ENCODE results near the gene TSPAN14. TPM values are rescaled to one million over a fixed set of nuclear protein-coding genes. Genes with fewer than 3 reads are reported as not detected.

Gene TSPAN14
- total and polyA plus RNA-seq, 2 of the 13 experiments (the other 11 are each of a cell fraction or from before 2014, with no cell fraction given): 24.1 to 80.6 TPM

DNA sequence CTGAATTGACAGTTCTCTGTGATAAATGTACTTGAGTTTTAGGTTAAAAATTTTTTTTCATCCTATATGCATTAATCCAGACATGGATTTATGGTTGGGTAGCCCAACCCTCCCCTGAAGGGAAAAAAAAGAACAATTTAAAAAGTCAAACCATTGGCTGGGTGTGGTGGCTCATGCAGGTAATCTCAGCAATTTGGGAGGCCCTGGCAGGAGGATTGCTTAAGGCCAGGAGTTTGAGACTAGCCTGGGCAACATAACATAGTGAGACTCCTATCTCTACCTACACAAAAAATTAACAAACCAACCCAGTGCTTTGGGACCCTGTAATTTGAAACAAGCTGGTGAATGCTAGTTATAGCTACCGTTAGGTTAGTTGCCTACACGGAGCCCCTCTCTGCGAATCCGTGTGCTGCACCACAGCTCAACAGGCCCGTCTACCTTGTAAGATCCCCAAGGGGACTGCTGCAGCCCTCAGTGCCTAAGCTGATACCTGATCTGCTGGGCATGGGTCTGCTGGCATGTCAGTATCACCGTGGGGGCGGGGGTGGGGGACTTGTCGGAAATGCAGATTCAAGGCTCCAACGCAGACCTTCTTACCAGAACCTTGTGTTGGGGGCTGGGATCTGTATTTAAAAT is 32.8 kb downstream of the TSPAN14 start:
- peaks cover 11 to 30% of the 10 kb centered on the region in 2 experiments; a peak in 4 of 5 replicates for H3K36me3 ChIP-seq (replicated peaks in 1 of 2; ENCODE audit: control insufficient read depth in 1 of 2, insufficient read depth in 2 of 2, low read length in 2 of 2)
- DNase-seq (ENCODE audit: low spot score) (no peak), FAIRE-seq (no peak), ATAC-seq (no peak)
- ChIA-PET CTCF (ENCODE audit: low intra/inter-chr PET ratio, low total read pairs) (no interaction called here), POLR2A (interaction anchor here (1.0 to 1.3 kb wide), 2 partner anchors 12 to 34 kb away, joined by 3 read pairs; no protein-coding TSS in a partner anchor)
- H2AFZ ChIP-seq (ENCODE audit: low read length): no peak overlapping the region
- peaks cover 93% of the 10 kb centered on the region for H3K4me1 ChIP-seq (ENCODE audit: insufficient read depth, low read length)
- peaks cover 88% of the 10 kb centered on the region for H3K79me2 ChIP-seq (ENCODE audit: insufficient read depth, low read length)
- H3K9ac ChIP-seq (ENCODE audit: insufficient read depth, low read depth, low read length): no peak overlapping the region
- intact Hi-C loops (cut with micrococcal nuclease; ENCODE audit: unreplicated experiment): no loop called here
- 100% methylated on average over 6 of the region's 9 CpGs for WGBS (ENCODE audit: low lambda C conversion rate)
- no peaks in the 10 kb centered on the region for H3K27me3 ChIP-seq (ENCODE audit: control insufficient read depth in 1 of 2, insufficient read depth in 2 of 2, low read length in 2 of 2)
- no TSS peak for BruUV-seq (replicated peaks)
- H4K20me1 ChIP-seq (ENCODE audit: insufficient read depth, low read length): no peaks in the 10 kb centered on the region; the same call in none of the 2 replicates
- TF ChIP-seq PPARG (CRISPR knock-in tag; conservative IDR thresholded peaks at IDR 0.05): no peak
- no peak for TF ChIP-seq ATAD3A (CRISPR knock-in tag; IDR thresholded peaks at IDR 0.05)
- TF ChIP-seq, protein P1, sequence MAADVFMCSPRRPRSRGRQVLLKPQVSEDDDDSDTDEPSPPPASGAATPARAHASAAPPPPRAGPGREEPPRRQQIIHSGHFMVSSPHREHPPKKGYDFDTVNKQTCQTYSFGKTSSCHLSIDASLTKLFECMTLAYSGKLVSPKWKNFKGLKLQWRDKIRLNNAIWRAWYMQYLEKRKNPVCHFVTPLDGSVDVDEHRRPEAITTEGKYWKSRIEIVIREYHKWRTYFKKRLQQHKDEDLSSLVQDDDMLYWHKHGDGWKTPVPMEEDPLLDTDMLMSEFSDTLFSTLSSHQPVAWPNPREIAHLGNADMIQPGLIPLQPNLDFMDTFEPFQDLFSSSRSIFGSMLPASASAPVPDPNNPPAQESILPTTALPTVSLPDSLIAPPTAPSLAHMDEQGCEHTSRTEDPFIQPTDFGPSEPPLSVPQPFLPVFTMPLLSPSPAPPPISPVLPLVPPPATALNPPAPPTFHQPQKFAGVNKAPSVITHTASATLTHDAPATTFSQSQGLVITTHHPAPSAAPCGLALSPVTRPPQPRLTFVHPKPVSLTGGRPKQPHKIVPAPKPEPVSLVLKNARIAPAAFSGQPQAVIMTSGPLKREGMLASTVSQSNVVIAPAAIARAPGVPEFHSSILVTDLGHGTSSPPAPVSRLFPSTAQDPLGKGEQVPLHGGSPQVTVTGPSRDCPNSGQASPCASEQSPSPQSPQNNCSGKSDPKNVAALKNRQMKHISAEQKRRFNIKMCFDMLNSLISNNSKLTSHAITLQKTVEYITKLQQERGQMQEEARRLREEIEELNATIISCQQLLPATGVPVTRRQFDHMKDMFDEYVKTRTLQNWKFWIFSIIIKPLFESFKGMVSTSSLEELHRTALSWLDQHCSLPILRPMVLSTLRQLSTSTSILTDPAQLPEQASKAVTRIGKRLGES (CRISPR knock-in tag; IDR thresholded peaks at IDR 0.05; ENCODE audit: borderline replicate concordance): no peak
- no peak for TF ChIP-seq ARNTL (CRISPR knock-in tag; IDR thresholded peaks at IDR 0.05)
- TF ChIP-seq, protein P2, sequence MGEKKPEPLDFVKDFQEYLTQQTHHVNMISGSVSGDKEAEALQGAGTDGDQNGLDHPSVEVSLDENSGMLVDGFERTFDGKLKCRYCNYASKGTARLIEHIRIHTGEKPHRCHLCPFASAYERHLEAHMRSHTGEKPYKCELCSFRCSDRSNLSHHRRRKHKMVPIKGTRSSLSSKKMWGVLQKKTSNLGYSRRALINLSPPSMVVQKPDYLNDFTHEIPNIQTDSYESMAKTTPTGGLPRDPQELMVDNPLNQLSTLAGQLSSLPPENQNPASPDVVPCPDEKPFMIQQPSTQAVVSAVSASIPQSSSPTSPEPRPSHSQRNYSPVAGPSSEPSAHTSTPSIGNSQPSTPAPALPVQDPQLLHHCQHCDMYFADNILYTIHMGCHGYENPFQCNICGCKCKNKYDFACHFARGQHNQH (CRISPR knock-in tag; IDR thresholded peaks at IDR 0.05): no peak
- no peak for TF ChIP-seq SIX4 (CRISPR knock-in tag; IDR thresholded peaks at IDR 0.05)
- peak; percentile 43 for TF ChIP-seq RBM22 (optimal IDR thresholded peaks at IDR 0.05; ENCODE audit: low read length)
- no peak for TF ChIP-seq ZNF263 (CRISPR knock-in tag; IDR thresholded peaks at IDR 0.05)
- TF ChIP-seq, protein P3, sequence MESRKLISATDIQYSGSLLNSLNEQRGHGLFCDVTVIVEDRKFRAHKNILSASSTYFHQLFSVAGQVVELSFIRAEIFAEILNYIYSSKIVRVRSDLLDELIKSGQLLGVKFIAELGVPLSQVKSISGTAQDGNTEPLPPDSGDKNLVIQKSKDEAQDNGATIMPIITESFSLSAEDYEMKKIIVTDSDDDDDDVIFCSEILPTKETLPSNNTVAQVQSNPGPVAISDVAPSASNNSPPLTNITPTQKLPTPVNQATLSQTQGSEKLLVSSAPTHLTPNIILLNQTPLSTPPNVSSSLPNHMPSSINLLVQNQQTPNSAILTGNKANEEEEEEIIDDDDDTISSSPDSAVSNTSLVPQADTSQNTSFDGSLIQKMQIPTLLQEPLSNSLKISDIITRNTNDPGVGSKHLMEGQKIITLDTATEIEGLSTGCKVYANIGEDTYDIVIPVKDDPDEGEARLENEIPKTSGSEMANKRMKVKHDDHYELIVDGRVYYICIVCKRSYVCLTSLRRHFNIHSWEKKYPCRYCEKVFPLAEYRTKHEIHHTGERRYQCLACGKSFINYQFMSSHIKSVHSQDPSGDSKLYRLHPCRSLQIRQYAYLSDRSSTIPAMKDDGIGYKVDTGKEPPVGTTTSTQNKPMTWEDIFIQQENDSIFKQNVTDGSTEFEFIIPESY (CRISPR knock-in tag; IDR thresholded peaks at IDR 0.05): peak; percentile 9; the same call in 1 of the 2 replicates
- H3K27ac ChIP-seq (ENCODE audit: extremely low read length, insufficient read depth, low read length): peak overlapping the region; percentile 9
- H3K4me2 ChIP-seq (ENCODE audit: low read depth, low read length): no peak overlapping the region
- in situ Hi-C loops (cut with HindIII; ENCODE audit: extremely low pct_ligation_motif_present, low pct_unique_long_range_greater_than_20kb): no loop called here
- H3K4me3 ChIP-seq (replicated peaks in 1 of 3; ENCODE audit: insufficient read depth in 1 of 3, low read depth in 2 of 3, low read length in 3 of 3): no peak overlapping the region
- no peaks in the 10 kb centered on the region for H3K9me3 ChIP-seq (ENCODE audit: low read length)
